H9 (cell line): ENCODE measurements around the gene OPA3. TPM values are rescaled to one million over a fixed set of nuclear protein-coding genes. Genes with fewer than 3 reads are reported as not detected.

Source experiments
- DNase-seq: peaks from one replicate; pipeline ENCODE4 v3.0.0-alpha.2; 2017
- H2AFZ ChIP-seq: one replicate; pipeline ENCODE4 v1.6.1; 2013; ENCODE audit warnings: mild to moderate bottlenecking, low read length, control low read depth, moderate library complexity
- H2AK5ac ChIP-seq: 2 replicates; pipeline ENCODE4 v1.6.1; 2013; ENCODE audit warnings: low read length, control low read depth, mixed read lengths; ENCODE audit not compliant: insufficient read length
- H2BK120ac ChIP-seq: one replicate; pipeline ENCODE4 v1.6.1; 2013; ENCODE audit warnings: low read depth, mild to moderate bottlenecking, low read length, control low read depth, inconsistent platforms; ENCODE audit not compliant: poor library complexity, severe bottlenecking
- H2BK12ac ChIP-seq: 2 replicates; pipeline ENCODE4 v1.6.1; 2013; ENCODE audit warnings: low read length, control low read depth, mixed read lengths, low read depth; ENCODE audit not compliant: insufficient read length
- H2BK15ac ChIP-seq: 2 replicates; pipeline ENCODE4 v1.6.1; 2013; ENCODE audit warnings: low read depth, low read length, control low read depth
- H2BK20ac ChIP-seq: one replicate; pipeline ENCODE4 v1.6.1; 2013; ENCODE audit warnings: low read depth, mild to moderate bottlenecking, low read length, control low read depth, inconsistent platforms; ENCODE audit not compliant: poor library complexity, severe bottlenecking
- H2BK5ac ChIP-seq: 2 replicates; pipeline ENCODE4 v1.6.1; 2013; ENCODE audit warnings: low read length, control low read depth, mixed read lengths; ENCODE audit not compliant: insufficient read length
- H3K14ac ChIP-seq: 2 replicates; pipeline ENCODE4 v1.6.1; 2013; ENCODE audit warnings: low read length, control low read depth; ENCODE audit not compliant: insufficient read depth
- H3K18ac ChIP-seq: 2 replicates; pipeline ENCODE4 v1.6.1; 2013; ENCODE audit warnings: low read depth, mild to moderate bottlenecking, mixed read lengths, low read length, control low read depth; ENCODE audit not compliant: insufficient read length
- H3K23ac ChIP-seq: 2 replicates; pipeline ENCODE4 v1.6.1; 2013; ENCODE audit warnings: low read length, control low read depth, mixed read lengths, low read depth; ENCODE audit not compliant: insufficient read length
- H3K23me2 ChIP-seq: 2 replicates; pipeline ENCODE4 v1.6.1; 2013; ENCODE audit warnings: low read depth, mild to moderate bottlenecking, mixed read lengths, low read length, control low read depth; ENCODE audit not compliant: insufficient read length, poor library complexity, severe bottlenecking
- H3K27ac ChIP-seq: 2 replicates; pipeline ENCODE4 v1.5.1; 2013; ENCODE audit warnings: low read length, control low read depth, mixed read lengths, low read depth; ENCODE audit not compliant: insufficient read length
- H3K27me3 ChIP-seq: 2 replicates; pipeline ENCODE4 v1.6.1; 2013; ENCODE audit warnings: low read length, control low read depth, inconsistent platforms; ENCODE audit not compliant: insufficient read depth
- H3K4ac ChIP-seq: 2 replicates; pipeline ENCODE4 v1.6.1; 2013; ENCODE audit warnings: low read depth, mild to moderate bottlenecking, control low read depth, inconsistent platforms, low read length, moderate library complexity
- H3K4me1 ChIP-seq: 2 replicates; pipeline ENCODE4 v1.6.1; 2013; ENCODE audit warnings: low read length, control low read depth, inconsistent platforms; ENCODE audit not compliant: insufficient read depth
- H3K4me2 ChIP-seq: 2 replicates; pipeline ENCODE4 v1.6.1; 2013; ENCODE audit warnings: low read length, control low read depth, mixed read lengths; ENCODE audit not compliant: insufficient read length, insufficient read depth
- H3K56ac ChIP-seq: 2 replicates; pipeline ENCODE4 v1.6.1; 2013; ENCODE audit warnings: low read depth, mild to moderate bottlenecking, mixed read lengths, low read length, control low read depth; ENCODE audit not compliant: insufficient read length
- H3K79me1 ChIP-seq: 2 replicates; pipeline ENCODE4 v1.6.1; 2013; ENCODE audit warnings: low read depth, mild to moderate bottlenecking, moderate library complexity, low read length, control low read depth, inconsistent platforms; ENCODE audit not compliant: insufficient read depth, poor library complexity, severe bottlenecking
- H3K79me2 ChIP-seq: 2 replicates; pipeline ENCODE4 v1.6.1; 2013; ENCODE audit warnings: low read length, control low read depth, inconsistent platforms; ENCODE audit not compliant: insufficient read depth
- H3K9ac ChIP-seq: 2 replicates; pipeline ENCODE4 v1.6.1; 2013; ENCODE audit warnings: low read length, control low read depth, mixed read lengths; ENCODE audit not compliant: insufficient read length; ENCODE audit errors: extremely low read depth
- H3K9me3 ChIP-seq: one replicate; pipeline ENCODE4 v1.6.1; 2013; ENCODE audit warnings: low read depth, low read length, inconsistent platforms; ENCODE audit not compliant: control insufficient read depth
- H3T11ph ChIP-seq: one replicate; pipeline ENCODE4 v1.6.1; 2013; ENCODE audit warnings: mild to moderate bottlenecking, low read length, control low read depth, inconsistent platforms
- H4K20me1 ChIP-seq: one replicate; pipeline ENCODE4 v1.6.1; 2013; ENCODE audit not compliant: control insufficient read depth, insufficient read length, insufficient read depth
- H4K5ac ChIP-seq: 2 replicates; pipeline ENCODE4 v1.6.1; 2013; ENCODE audit warnings: low read depth, mild to moderate bottlenecking, mixed read lengths, low read length, control low read depth; ENCODE audit not compliant: insufficient read length
- H4K8ac ChIP-seq: replicated peaks from 2 replicates; pipeline ENCODE4 v1.6.1; 2013; ENCODE audit warnings: low read length, control low read depth, mixed read lengths, low read depth; ENCODE audit not compliant: insufficient read length
- H4K91ac ChIP-seq: 2 replicates; pipeline ENCODE4 v1.6.1; 2013; ENCODE audit warnings: low read depth, mild to moderate bottlenecking, moderate library complexity, mixed read lengths, low read length, control low read depth; ENCODE audit not compliant: insufficient read length
- H3K27ac Mint-ChIP-seq, 3 experiments: 2 replicates in 2 of 3; 3 replicates in 1 of 3; pipeline ENCODE4 v1.8.0; 2020 to 2021; ENCODE audit warnings: mixed read lengths in 3 of 3, mild to moderate bottlenecking in 1 of 3, moderate library complexity in 1 of 3
- H3K27me3 Mint-ChIP-seq: 2 replicates; pipeline ENCODE4 v1.8.0; 2021; ENCODE audit warnings: low read depth, mild to moderate bottlenecking, moderate library complexity, mixed read lengths
- H3K36me3 Mint-ChIP-seq, 3 experiments: 2 replicates in 2 of 3; 3 replicates in 1 of 3; pipeline ENCODE4 v1.8.0; 2020 to 2021; ENCODE audit warnings: low read depth in 3 of 3, mixed read lengths in 3 of 3; ENCODE audit not compliant: insufficient read depth in 1 of 3
- H3K4me1 Mint-ChIP-seq, 2 experiments: 2 replicates each; pipeline ENCODE4 v1.8.0; 2020; ENCODE audit warnings: mixed read lengths in 2 of 2
- H3K4me3 Mint-ChIP-seq, 2 experiments: 2 replicates in 1 of 2; 3 replicates in 1 of 2; pipeline ENCODE4 v1.8.0; 2020 to 2021; ENCODE audit warnings: mild to moderate bottlenecking in 2 of 2, mixed read lengths in 2 of 2, moderate library complexity in 1 of 2
- H3K9me3 Mint-ChIP-seq, 2 experiments: 2 replicates in 1 of 2; 3 replicates in 1 of 2; pipeline ENCODE4 v1.8.0; 2020; ENCODE audit warnings: mild to moderate bottlenecking in 2 of 2, mixed read lengths in 2 of 2, moderate library complexity in 1 of 2
- WGBS: extraction: QIAGEN DNeasy Blood & Tissue Kit; methylation state at CpG from one replicate; pipeline ENCODE4 v1.1.7; 2013; ENCODE audit warnings: missing lambda C conversion rate, low lambda C conversion rate, mixed read lengths; ENCODE audit not compliant: insufficient read length; ENCODE audit errors: extremely low coverage; 5-methylcytosine and 5-hydroxymethylcytosine counted together
- total RNA-seq: library from RNA; stranded (reverse); gene quantifications from 2 replicates; pipeline ENCODE4 v1.2.1, GENCODE V29; 2021
- TF ChIP-seq, protein P1 (sequence below): fragments of 200-600 bp; sonication (generic); conservative IDR thresholded peaks from 3 replicates; pipeline ENCODE4 v1.8.0; 2021; ENCODE audit warnings: antibody characterized with exemption, mild to moderate bottlenecking

OPA3 gene
- total RNA-seq, 1 experiment from 2014 or later: 13.0 TPM

DNA sequence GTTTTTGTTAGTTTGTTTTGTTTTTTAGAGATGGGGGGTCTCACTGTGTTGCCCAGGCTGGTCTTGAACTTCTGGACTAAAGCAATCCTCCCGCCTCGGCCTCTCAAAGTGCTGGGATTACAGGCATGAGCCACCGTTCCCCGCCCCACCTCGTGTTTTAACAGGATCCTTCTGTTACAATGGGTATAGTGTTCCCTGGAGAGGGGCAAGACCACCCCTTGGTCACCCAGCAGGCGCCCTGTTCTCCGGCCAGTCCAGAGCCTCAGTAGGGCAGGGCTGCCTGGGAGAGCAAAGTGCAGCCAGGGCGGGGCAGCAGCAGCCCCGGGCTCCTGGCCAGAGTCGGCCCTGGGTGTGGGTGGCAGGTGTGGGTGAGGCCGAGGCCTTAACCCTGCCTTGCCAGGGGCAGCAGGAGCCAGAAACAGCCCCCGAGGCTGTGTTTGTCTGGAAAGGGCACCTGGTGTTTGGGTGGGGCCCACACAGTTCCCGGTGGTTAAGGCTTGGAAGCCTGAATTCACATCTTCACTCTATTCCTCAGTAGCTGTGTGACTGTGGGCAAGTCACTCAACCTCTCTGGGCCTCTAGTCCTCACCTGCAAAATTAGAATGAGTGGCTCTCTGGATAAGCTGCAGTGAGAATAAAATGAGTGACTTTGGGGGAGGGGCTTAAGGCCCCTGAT lies 70.1 kb downstream of the OPA3 start:
- WGBS: no CpG with 5 or more reads among the region's 13 CpGs

More for the DNA sequence above, 70.1 kb downstream of the OPA3 start:
- no peak overlapping the region for H3T11ph ChIP-seq
- H3K27me3 ChIP-seq: no peaks in the 10 kb centered on the region
- H2AK5ac ChIP-seq: no peak overlapping the region
- no peak overlapping the region for H2BK15ac ChIP-seq
- Mint-ChIP-seq H3K27me3 (no peaks in the 10 kb centered on the region; the same call in 1 of the 2 replicates), H3K36me3 (peaks cover 19 to 46% (median 29%) of the 10 kb centered on the region in 3 experiments), H3K4me1 (peaks cover 9 to 13% of the 10 kb centered on the region in 2 experiments), H3K9me3 (no peaks in the 10 kb centered on the region), H3K4me3 (no peak overlapping the region), H3K27ac (no peak overlapping the region; a peak in 2 of 7 replicates)
- H3K9me3 ChIP-seq: no peaks in the 10 kb centered on the region
- H3K4ac ChIP-seq: no peak overlapping the region
- no peak overlapping the region for H3K27ac ChIP-seq
- H2BK120ac ChIP-seq: no peak overlapping the region
- TF ChIP-seq, protein P1, sequence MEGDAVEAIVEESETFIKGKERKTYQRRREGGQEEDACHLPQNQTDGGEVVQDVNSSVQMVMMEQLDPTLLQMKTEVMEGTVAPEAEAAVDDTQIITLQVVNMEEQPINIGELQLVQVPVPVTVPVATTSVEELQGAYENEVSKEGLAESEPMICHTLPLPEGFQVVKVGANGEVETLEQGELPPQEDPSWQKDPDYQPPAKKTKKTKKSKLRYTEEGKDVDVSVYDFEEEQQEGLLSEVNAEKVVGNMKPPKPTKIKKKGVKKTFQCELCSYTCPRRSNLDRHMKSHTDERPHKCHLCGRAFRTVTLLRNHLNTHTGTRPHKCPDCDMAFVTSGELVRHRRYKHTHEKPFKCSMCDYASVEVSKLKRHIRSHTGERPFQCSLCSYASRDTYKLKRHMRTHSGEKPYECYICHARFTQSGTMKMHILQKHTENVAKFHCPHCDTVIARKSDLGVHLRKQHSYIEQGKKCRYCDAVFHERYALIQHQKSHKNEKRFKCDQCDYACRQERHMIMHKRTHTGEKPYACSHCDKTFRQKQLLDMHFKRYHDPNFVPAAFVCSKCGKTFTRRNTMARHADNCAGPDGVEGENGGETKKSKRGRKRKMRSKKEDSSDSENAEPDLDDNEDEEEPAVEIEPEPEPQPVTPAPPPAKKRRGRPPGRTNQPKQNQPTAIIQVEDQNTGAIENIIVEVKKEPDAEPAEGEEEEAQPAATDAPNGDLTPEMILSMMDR: no peak
- H2AFZ ChIP-seq: no peak overlapping the region
- no peak overlapping the region for H3K4me2 ChIP-seq
- no peak overlapping the region for H3K18ac ChIP-seq
- H4K8ac ChIP-seq: no peak overlapping the region
- H4K5ac ChIP-seq: no peak overlapping the region
- no peak for DNase-seq
- peaks cover 22% of the 10 kb centered on the region for H3K79me1 ChIP-seq
- H3K23me2 ChIP-seq: peaks cover 3% of the 10 kb centered on the region
- no peak overlapping the region for H3K56ac ChIP-seq
- no peak overlapping the region for H4K91ac ChIP-seq
- H3K9ac ChIP-seq: no peak overlapping the region
- no peak overlapping the region for H3K23ac ChIP-seq
- H2BK12ac ChIP-seq: no peak overlapping the region
- no peaks in the 10 kb centered on the region for H4K20me1 ChIP-seq
- no peak overlapping the region for H2BK20ac ChIP-seq
- H3K79me2 ChIP-seq: peaks cover 38% of the 10 kb centered on the region; the same call in 1 of the 2 replicates
- H2BK5ac ChIP-seq: no peak overlapping the region
- H3K14ac ChIP-seq: no peak overlapping the region; the same call in 1 of the 2 replicates
- H3K4me1 ChIP-seq: no peaks in the 10 kb centered on the region; the same call in 1 of the 2 replicates
